Stimulated activated memory B cell treated with anti-CD40 and anti-IgM and Interleukin-4, amounts not matched to agents 10 μg/mL and 1 μg/mL and 100 μg/mL, for 72 hours (primary cell): ENCODE measurements around the gene ARHGEF38.
"Not testable (repeated sequence)": the region's sequence is repeated elsewhere in the genome, so short reads cannot be mapped to it uniquely, and the experiment has no call there.

Source experiments
- ATAC-seq: fragments of 150-1000 bp; cut with Tn5 transposase; 2 replicates; pipeline ENCODE4 v1.10.0; 2021
- H3K27ac Mint-ChIP-seq: one replicate; pipeline ENCODE4 v1.8.0; 2022; ENCODE audit warnings: mild to moderate bottlenecking, mixed read lengths
- H3K27me3 Mint-ChIP-seq: one replicate; pipeline ENCODE4 v1.8.0; 2022; ENCODE audit warnings: mixed read lengths
- H3K36me3 Mint-ChIP-seq: one replicate; pipeline ENCODE4 v1.8.0; 2022; ENCODE audit warnings: mixed read lengths
- H3K4me1 Mint-ChIP-seq: one replicate; pipeline ENCODE4 v1.8.0; 2022; ENCODE audit warnings: mixed read lengths
- H3K4me3 Mint-ChIP-seq: one replicate; pipeline ENCODE4 v1.8.0; 2022; ENCODE audit warnings: mild to moderate bottlenecking, moderate library complexity, mixed read lengths
- H3K9me3 Mint-ChIP-seq: one replicate; pipeline ENCODE4 v1.8.0; 2022; ENCODE audit warnings: mixed read lengths

ARHGEF38 gene

DNA sequence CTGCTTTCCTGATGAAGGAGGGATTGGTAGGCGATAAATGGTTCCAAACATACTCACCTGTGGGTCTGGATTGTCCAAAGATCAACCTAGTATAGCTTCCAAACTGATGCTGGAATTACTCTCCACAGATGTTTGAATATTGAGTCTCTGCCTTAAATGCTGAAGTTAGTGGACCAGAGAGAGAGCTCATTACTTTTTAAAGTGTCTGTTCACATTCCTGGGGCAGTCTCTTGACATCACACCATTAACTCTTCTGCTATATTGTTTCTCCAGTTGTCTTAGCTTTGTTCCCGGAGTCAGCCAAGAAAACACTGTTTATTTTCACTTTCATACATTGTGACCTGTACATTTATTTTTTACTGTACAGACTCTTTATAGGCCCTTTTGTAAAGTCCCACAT lies 35.4 kb downstream of the ARHGEF38 start:
- peaks cover 32% of the 10 kb centered on the region for H3K27me3 Mint-ChIP-seq
- H3K4me3 Mint-ChIP-seq: no peak overlapping the region
- no peak for ATAC-seq
- no peaks in the 10 kb centered on the region for H3K4me1 Mint-ChIP-seq
- H3K36me3 Mint-ChIP-seq: no peaks in the 10 kb centered on the region
- H3K27ac Mint-ChIP-seq: no peak overlapping the region
- H3K9me3 Mint-ChIP-seq: no peaks in the 10 kb centered on the region

DNA sequence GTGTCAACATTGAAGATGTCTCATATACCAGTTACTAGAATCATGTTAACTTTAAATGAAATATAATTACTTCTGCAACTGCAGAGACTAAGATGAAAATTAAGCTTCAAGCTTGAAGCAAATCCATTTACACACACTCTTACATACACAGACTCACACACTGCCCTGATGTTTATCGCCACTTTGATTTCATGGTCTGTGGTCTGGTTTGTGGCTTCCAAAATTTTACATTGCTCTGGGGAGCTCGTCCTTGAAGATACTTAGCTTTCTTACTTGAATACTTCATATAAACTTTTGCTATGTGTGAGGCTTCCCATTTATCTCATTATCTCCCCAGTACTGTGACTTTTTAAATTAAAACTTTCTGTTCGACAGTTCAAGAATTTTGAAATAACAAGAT lies 35.8 kb downstream of the ARHGEF38 start:
- Mint-ChIP-seq H3K27ac (no peak overlapping the region), H3K4me3 (no peak overlapping the region), H3K27me3 (peaks cover 27% of the 10 kb centered on the region), H3K4me1 (no peaks in the 10 kb centered on the region), H3K9me3 (no peaks in the 10 kb centered on the region), H3K36me3 (no peaks in the 10 kb centered on the region)
- ATAC-seq: no peak

DNA sequence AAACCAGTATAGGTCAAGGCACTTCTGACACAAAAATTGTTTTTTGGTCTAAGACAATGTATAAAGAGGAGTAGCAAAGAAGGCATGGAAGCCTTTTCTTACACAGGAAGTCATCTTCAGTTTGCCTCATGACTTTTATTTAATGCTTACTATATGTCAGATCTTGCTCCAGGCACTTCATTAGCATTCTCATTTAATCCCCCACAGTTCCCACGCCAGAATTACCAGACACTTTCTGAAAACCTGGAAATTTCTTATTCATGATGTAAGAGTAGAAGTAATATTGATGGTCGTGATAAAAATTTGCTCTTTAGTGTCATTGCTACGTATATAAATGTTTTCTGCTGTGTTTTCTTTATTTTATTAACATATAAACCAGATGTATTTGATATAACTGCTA lies 39.2 kb downstream of the ARHGEF38 start:
- peaks cover 13% of the 10 kb centered on the region for H3K4me1 Mint-ChIP-seq
- peaks cover 25% of the 10 kb centered on the region for H3K27me3 Mint-ChIP-seq
- no peaks in the 10 kb centered on the region for H3K36me3 Mint-ChIP-seq
- no peak overlapping the region for H3K4me3 Mint-ChIP-seq
- H3K9me3 Mint-ChIP-seq: no peaks in the 10 kb centered on the region
- H3K27ac Mint-ChIP-seq: no peak overlapping the region
- no peak for ATAC-seq

DNA sequence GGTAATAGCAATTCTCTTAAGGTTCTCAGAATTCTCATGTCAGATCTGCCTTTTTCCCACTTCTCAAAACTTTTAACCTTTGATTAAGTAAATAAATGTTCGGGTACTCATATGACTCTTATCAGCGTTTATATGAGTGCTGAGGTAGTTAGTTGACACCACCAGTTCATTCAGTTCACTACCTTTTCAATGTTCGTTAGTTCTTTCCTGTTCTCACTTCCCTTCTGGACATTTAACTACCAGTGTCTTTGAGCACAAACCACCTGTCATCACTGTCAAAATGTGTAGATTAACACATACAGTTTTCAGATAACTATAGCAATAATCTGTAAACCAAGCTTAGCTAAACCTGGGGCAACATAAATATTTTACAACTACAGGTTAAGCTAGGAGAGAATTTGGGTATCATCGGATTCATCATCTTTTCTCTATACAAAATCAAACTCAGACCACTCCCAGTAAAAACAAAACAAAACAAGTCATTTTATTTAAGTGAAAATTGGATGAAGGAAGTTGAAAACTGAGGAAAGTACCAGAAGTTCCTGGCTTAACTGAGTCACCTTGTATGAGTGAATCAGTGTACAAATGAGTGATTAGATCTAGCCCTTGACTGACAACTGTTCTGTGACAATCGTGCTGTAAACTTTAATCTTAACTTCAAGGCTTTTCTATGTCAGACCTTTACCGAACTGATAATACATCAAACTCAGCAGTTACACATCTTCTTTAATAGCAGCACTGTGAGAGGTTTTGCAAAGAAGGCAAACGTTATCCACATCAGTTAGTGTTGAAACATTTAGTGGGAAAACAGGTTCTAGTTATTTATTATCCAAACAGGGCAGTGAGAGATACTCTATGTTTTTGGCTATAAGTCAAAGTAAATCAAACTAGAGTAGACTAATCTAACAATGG lies 41.9 kb downstream of the ARHGEF38 start:
- Mint-ChIP-seq H3K4me3 (peak overlapping the region; percentile 45), H3K36me3 (no peaks in the 10 kb centered on the region), H3K27ac (peak overlapping the region; percentile 70), H3K9me3 (no peaks in the 10 kb centered on the region), H3K4me1 (peaks cover 13% of the 10 kb centered on the region), H3K27me3 (peaks cover 22% of the 10 kb centered on the region)
- ATAC-seq: peak; percentile 82

DNA sequence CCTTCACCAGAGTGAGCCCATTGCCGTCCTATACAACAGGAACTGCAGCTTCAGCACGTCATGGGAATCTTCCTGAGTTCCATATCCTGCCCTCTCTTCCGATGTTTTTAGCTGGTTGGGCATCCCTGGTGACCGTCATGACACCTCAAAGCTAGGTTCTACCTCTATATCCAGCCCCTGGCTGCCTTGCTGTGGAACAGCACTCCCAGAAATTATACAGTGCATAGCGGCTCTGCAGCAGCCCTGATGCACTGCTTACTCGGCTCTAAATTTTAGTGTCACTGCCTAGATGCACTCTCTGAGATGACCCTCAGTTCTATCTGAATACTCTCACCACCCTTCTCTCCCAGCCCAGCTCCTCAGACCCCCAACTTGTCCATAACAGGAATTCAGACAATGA lies 44.3 kb downstream of the ARHGEF38 start:
- Mint-ChIP-seq H3K27ac (no peak overlapping the region), H3K27me3 (peaks cover 13% of the 10 kb centered on the region), H3K9me3 (no peaks in the 10 kb centered on the region), H3K36me3 (no peaks in the 10 kb centered on the region), H3K4me1 (peaks cover 13% of the 10 kb centered on the region), H3K4me3 (no peak overlapping the region)
- no peak for ATAC-seq

DNA sequence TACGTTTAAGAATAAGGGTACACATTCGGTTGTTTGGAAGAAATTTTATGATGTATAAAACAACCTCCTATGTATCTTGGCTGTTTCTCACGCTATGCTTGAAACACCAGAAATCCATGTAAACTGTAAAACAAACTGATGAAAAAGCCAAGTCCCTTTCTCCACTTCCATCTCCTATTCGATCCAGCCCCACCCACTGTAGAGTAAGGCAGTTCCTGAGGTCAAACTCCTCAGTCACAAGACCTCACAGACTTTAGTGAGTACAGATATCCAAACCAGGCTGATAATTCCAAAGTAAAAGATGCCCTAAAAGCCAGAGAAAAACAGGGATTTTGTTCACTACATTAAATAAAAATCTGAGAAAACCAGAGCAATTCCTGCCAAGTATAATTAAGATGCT lies 45.6 kb downstream of the ARHGEF38 start:
- Mint-ChIP-seq H3K27me3 (peaks cover 13% of the 10 kb centered on the region), H3K27ac (no peak overlapping the region), H3K4me1 (peaks cover 13% of the 10 kb centered on the region), H3K4me3 (no peak overlapping the region), H3K9me3 (no peaks in the 10 kb centered on the region), H3K36me3 (no peaks in the 10 kb centered on the region)
- no peak for ATAC-seq

DNA sequence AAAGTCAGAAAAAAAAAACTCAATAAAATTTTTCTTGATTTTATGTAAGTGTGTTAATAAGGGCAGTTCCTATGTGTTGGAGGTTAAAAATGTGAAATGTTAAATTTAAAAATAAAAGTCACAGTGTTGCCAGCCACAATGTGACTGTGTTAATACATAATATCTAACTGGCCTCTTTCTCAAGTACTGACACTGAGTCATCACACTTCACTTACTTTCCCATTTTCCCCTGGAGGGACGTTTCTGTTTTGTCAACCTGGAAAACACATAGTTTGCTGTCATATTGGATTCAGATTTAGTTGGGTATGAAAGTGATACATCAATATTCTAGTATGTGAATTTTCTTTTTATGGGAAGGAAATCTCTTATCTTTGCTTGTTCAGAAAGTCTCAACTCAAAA lies 46.4 kb downstream of the ARHGEF38 start:
- Mint-ChIP-seq H3K9me3 (no peaks in the 10 kb centered on the region), H3K27ac (no peak overlapping the region)
- no peak for ATAC-seq

DNA sequence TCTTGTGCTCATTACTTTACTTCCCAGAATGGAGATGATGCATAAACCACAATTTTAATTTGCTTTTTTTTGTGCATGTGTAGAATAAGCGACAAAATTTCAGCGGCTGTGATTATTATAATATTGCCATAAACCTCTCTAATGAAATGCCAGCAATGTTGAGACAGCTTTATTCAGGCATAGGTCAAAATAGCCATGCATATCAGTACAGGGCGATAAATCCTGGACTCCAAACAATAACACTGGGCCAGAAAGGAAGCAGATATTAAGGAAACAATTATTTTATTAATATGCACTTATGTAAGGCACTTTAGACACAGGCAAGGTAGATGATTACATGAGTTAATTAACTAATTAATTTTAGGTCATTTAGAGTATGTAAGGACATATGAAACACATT lies 47.1 kb downstream of the ARHGEF38 start:
- H3K27ac Mint-ChIP-seq: no peak overlapping the region
- peaks cover 13% of the 10 kb centered on the region for H3K27me3 Mint-ChIP-seq
- H3K36me3 Mint-ChIP-seq: no peaks in the 10 kb centered on the region
- H3K4me1 Mint-ChIP-seq: peaks cover 4% of the 10 kb centered on the region
- no peak for ATAC-seq
- no peaks in the 10 kb centered on the region for H3K9me3 Mint-ChIP-seq
- H3K4me3 Mint-ChIP-seq: no peak overlapping the region

More for the DNA sequence above, 46.4 kb downstream of the ARHGEF38 start:
- Mint-ChIP-seq H3K4me1 (peaks cover 11% of the 10 kb centered on the region), H3K27me3 (peaks cover 13% of the 10 kb centered on the region), H3K4me3 (no peak overlapping the region), H3K36me3 (no peaks in the 10 kb centered on the region)

DNA sequence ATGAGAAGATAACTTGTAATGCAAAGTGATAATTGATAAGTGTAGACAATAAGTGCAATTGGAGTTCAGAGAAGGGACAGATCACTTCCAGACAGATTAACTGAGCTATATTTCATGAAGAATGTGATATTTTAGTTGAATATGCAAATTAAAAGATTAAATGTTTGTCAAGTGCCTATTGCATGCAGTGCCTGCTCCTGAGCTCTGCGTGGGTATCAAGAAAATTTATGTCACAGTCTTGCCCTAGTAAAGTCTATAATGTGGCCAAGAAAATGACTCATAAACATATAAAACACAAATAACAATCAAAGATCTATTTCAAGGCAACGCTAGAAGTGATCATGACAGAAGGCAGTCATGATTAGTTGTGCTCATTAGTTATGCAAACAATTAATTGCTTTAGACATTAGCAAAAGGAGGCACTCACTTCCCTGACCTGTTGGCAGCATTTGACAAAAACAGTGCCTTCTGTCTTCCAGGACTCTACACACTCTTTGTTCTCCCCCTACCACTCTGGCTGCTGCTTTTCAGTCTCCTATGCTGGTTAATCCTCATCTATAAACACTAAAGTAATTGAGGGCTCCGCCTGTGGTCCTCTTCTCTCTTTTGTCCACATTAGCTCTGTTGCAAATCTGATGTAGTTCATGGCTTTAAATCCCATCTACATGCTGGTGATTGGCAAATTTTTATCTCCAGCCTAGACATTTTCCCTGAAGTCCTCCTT lies 47.7 kb downstream of the ARHGEF38 start:
- H3K4me1 Mint-ChIP-seq: no peaks in the 10 kb centered on the region
- H3K36me3 Mint-ChIP-seq: no peaks in the 10 kb centered on the region
- H3K9me3 Mint-ChIP-seq: no peaks in the 10 kb centered on the region
- H3K27ac Mint-ChIP-seq: no peak overlapping the region
- peaks cover 13% of the 10 kb centered on the region for H3K27me3 Mint-ChIP-seq
- no peak overlapping the region for H3K4me3 Mint-ChIP-seq
- no peak for ATAC-seq

DNA sequence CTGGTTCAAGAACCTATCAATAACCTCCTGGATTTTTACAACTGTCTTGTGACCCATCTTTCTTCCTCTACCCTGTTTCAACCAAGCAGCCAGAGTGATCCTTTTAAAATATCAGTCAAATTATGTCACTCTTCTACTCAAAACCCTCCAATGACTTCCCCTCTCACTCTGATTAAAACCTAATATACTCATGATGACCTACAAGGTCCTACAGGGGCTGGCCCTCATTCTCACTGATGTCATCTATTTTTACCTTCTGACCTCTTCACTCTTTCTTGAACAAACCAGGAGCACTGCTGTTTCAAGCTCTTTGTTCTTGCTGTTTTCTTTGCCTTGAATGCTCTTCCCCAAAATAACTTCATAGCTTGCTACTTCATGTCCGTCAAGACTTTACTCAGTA lies 48.5 kb downstream of the ARHGEF38 start:
- no peak overlapping the region for H3K4me3 Mint-ChIP-seq
- no peak for ATAC-seq
- H3K36me3 Mint-ChIP-seq: no peaks in the 10 kb centered on the region
- H3K27ac Mint-ChIP-seq: no peak overlapping the region
- H3K27me3 Mint-ChIP-seq: peaks cover 13% of the 10 kb centered on the region
- H3K4me1 Mint-ChIP-seq: no peaks in the 10 kb centered on the region
- no peaks in the 10 kb centered on the region for H3K9me3 Mint-ChIP-seq

DNA sequence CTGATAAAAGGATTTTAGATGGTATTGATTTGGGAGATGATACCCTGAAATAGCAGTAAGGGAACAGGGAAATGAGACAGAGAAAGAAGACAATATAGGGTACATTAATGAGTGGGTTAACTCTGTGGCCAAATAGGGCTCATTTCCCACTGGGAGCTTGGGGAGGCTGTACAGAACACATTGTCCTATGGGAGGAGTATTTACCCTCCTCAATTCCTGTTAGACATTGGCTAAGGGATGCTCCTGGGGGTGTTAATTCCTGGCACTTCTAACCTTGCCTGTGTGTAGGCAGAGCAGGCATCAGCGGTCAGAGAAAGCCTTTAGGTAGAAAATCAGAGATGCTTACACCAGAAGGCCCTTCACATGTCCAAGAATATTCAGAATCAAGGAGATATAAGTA lies 49.0 kb downstream of the ARHGEF38 start:
- ATAC-seq: no peak
- H3K36me3 Mint-ChIP-seq: no peaks in the 10 kb centered on the region
- H3K4me3 Mint-ChIP-seq: no peak overlapping the region
- no peaks in the 10 kb centered on the region for H3K9me3 Mint-ChIP-seq
- no peak overlapping the region for H3K27ac Mint-ChIP-seq
- no peaks in the 10 kb centered on the region for H3K4me1 Mint-ChIP-seq
- peaks cover 13% of the 10 kb centered on the region for H3K27me3 Mint-ChIP-seq

DNA sequence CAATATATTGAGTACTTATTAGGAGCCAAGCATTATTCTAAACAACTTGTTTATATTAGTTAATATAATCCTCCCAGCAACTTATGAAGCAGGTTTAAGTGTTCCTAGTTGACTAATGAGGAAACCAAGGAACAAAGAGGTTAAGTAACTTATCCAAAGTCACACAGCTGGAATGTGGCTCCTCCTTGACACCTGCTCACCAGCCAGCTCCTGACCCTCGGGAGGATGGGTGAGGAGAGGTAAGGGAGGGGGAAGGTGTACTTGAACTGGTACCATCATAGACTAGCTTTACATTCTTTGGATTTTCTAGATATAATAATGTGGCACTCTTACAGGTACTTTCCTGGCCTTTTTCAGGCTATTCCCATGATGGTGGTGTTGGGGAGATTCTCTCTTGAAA lies 50.7 kb downstream of the ARHGEF38 start:
- H3K4me1 Mint-ChIP-seq: no peaks in the 10 kb centered on the region
- H3K36me3 Mint-ChIP-seq: no peaks in the 10 kb centered on the region
- no peaks in the 10 kb centered on the region for H3K27me3 Mint-ChIP-seq
- H3K27ac Mint-ChIP-seq: no peak overlapping the region
- ATAC-seq: no peak
- no peak overlapping the region for H3K4me3 Mint-ChIP-seq
- no peaks in the 10 kb centered on the region for H3K9me3 Mint-ChIP-seq

DNA sequence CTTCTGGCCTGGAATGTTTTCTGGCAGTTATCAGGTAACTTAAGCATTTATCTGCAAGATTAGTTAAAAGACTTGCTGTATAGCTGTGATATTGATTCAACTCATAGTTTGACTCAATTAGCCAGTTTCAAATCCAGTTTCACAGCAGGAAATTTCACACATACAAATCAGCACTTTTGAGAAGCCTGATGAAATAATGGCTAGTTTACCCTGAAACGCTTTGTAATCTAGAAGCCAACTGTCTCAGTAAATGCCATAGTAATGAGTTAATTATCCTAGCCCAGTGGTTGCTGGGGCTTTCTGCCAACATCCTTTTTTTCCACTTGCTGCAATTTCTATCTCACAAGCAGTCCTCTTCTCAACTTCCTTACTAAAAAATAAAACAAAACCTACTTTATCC lies 53.1 kb downstream of the ARHGEF38 start:
- Mint-ChIP-seq H3K4me3 (no peak overlapping the region), H3K27me3 (no peaks in the 10 kb centered on the region), H3K4me1 (no peaks in the 10 kb centered on the region), H3K36me3 (no peaks in the 10 kb centered on the region), H3K9me3 (peaks cover 3% of the 10 kb centered on the region), H3K27ac (no peak overlapping the region)
- ATAC-seq: no peak

DNA sequence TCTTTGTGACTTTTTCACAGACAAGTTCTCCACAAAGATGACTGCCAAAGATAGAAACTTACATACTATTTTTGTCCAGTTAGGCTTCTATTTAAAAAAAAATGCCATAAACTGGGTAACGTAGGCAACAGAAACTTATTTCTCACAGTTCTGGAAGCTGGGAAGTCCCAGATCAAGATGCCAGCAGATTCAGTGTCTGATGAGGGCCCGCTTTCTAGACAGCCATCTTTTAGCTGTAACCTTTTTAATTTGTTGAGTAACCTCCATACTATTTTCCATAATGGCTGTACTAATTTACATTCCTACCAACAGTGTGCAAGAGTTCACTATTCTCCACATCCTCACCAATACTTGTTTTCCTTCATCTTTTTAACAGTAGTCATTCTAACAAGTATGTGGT lies 55.5 kb downstream of the ARHGEF38 start:
- peaks cover 3% of the 10 kb centered on the region for H3K9me3 Mint-ChIP-seq
- no peak overlapping the region for H3K4me3 Mint-ChIP-seq
- no peaks in the 10 kb centered on the region for H3K36me3 Mint-ChIP-seq
- H3K27me3 Mint-ChIP-seq: no peaks in the 10 kb centered on the region
- ATAC-seq: no peak
- H3K27ac Mint-ChIP-seq: no peak overlapping the region
- H3K4me1 Mint-ChIP-seq: no peaks in the 10 kb centered on the region

DNA sequence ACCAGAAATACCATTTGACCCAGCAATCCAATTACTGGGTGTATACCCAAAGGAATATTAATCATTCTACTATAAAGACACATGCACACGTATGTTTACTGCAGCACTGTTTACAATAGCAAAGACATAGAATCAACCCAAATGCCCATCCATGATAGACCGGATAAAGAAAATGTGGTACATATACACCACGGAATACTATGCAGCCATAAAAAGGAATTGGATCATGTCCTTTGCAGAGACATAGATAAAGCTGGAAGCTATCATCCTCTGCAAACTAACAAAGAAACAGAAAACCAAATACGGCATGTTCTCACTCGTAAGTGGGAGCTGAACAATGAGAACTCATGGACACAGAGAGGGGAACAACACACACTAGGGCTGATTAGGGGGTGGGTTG lies 57.4 kb downstream of the ARHGEF38 start:
- H3K9me3 Mint-ChIP-seq, H3K4me1 Mint-ChIP-seq, H3K36me3 Mint-ChIP-seq, H3K27me3 Mint-ChIP-seq, ATAC-seq, H3K27ac Mint-ChIP-seq, H3K4me3 Mint-ChIP-seq: not testable (repeated sequence)

DNA sequence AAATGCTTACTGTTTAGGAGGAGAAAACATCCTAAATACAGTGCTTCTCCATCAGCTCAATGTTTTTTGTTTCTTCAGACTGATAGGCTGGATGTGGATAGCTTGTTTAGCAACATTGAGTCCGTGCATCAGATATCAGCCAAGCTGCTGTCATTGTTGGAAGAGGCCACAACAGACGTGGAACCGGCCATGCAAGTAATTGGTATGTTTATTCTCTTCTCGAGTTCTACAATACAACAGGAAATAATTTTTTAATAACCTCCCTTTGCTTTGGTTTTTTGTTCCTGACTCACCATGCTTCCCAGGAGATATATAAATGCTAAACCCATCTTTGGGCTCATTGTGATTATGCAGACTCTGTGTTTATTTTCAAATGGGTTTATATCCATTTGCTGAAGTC lies 60.9 kb downstream of the ARHGEF38 start:
- Mint-ChIP-seq H3K4me1 (no peaks in the 10 kb centered on the region), H3K27me3 (no peaks in the 10 kb centered on the region), H3K9me3 (peaks cover 3% of the 10 kb centered on the region), H3K27ac (no peak overlapping the region), H3K36me3 (no peaks in the 10 kb centered on the region), H3K4me3 (no peak overlapping the region)
- no peak for ATAC-seq
